Vagina (tissue), 2 donors: ENCODE results near the gene CAMKMT.

Source experiments
- CTCF ChIP-seq, 3 experiments: fragments of 450-650 bp in 2 of 3; fragments of 200-600 bp in 1 of 3; sonication (generic) in 1 of 3; IDR thresholded peaks; one replicate each; pipeline ENCODE4 v1.5.1; 2017 to 2019; ENCODE audit warnings: antibody characterized with exemption in 3 of 3, mild to moderate bottlenecking in 2 of 3, moderate library complexity in 2 of 3
- POLR2A ChIP-seq, 2 donors: fragments of 450-650 bp; IDR thresholded peaks; one replicate each; pipeline ENCODE4 v1.6.1; 2017; ENCODE audit warnings: antibody characterized with exemption in 2 of 2, mild to moderate bottlenecking in 2 of 2, moderate library complexity in 2 of 2
- POLR2AphosphoS5 ChIP-seq, 2 donors: sonication (generic); formaldehyde crosslinking; IDR thresholded peaks; one replicate each; pipeline ENCODE4 v1.9.0; 2017; ENCODE audit warnings: antibody characterized with exemption in 2 of 2, mild to moderate bottlenecking in 2 of 2, low read depth in 1 of 2; ENCODE audit not compliant: insufficient read depth in 1 of 2

GRCh38 chr2:44453259-44453658 is 91.5 kb downstream of the CAMKMT start:
- TF ChIP-seq CTCF (IDR thresholded peaks at IDR 0.05) (no peak), POLR2A (IDR thresholded peaks at IDR 0.05) (no peak), POLR2AphosphoS5 (IDR thresholded peaks at IDR 0.05; ENCODE audit: insufficient read depth in 1 of 2, low read depth in 1 of 2) (no peak)
